ENCODE results near the gene TMOD1. TPM values are rescaled to one million over a fixed set of nuclear protein-coding genes. Genes with fewer than 3 reads are reported as not detected.

Gene TMOD1
- total RNA-seq, 1 experiment from 2014 or later: 0.14 TPM

DNA sequence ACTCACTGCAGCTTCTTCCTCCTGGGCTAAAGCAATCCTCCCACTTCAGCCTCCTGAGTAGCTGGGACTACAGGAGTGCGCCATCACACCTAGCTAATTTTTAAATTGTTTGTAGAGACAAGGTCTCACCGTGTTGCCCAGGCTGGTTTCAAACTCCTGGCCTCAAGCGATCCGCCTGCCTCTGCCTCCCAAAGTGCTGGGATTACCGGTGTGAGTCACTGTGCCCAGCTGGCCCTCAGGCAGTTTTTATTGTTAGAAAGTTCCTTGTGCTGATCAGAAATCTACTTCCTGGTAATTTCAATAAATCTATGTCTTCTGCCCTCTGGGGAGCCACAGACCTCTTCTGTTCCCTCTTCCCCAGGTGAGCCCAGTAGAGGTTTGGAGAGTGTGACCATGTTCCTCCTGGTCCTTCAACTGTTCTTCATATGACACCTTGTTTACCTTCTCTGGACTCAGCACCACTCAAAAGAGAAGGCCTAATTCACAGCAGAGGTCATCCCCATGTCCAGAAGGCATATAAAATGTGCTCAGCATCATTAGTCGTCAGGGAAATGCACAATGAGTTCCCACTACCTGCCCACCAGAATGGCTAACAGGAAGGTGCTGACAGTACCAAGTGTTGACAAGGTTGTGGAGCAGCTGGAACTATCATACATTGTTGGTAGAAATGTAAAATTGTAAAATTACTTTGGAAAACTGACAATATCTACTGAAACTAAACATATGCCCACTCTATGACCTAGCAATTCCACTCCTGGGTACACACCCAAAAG is 10.4 kb downstream of the TMOD1 start:
- Mint-ChIP-seq H3K4me1 (ENCODE audit: low read depth, unreplicated experiment) (peaks cover 17% of the 10 kb centered on the region), H3K27me3 (ENCODE audit: unreplicated experiment) (peaks cover 16% of the 10 kb centered on the region), H3K9me3 (ENCODE audit: low read depth, unreplicated experiment) (no peaks in the 10 kb centered on the region), H3K36me3 (ENCODE audit: insufficient read depth, unreplicated experiment) (no peaks in the 10 kb centered on the region), H3K27ac (ENCODE audit: unreplicated experiment) (peak overlapping the region; percentile 52), H3K4me3 (ENCODE audit: low read depth, unreplicated experiment) (no peak overlapping the region)
- DNase-seq: peak; percentile 31
- intact Hi-C loops (cut with micrococcal nuclease; ENCODE audit: unreplicated experiment): no loop called here
- no TSS peak for BruUV-seq (replicated peaks)
- CTCF ChIA-PET: interaction anchor here (1.2 kb wide), 1 partner anchor 87 kb away, joined by 3 read pairs; no protein-coding TSS in a partner anchor
- TF ChIP-seq CTCF (IDR thresholded peaks at IDR 0.05; ENCODE audit: unreplicated experiment): no peak

DNA sequence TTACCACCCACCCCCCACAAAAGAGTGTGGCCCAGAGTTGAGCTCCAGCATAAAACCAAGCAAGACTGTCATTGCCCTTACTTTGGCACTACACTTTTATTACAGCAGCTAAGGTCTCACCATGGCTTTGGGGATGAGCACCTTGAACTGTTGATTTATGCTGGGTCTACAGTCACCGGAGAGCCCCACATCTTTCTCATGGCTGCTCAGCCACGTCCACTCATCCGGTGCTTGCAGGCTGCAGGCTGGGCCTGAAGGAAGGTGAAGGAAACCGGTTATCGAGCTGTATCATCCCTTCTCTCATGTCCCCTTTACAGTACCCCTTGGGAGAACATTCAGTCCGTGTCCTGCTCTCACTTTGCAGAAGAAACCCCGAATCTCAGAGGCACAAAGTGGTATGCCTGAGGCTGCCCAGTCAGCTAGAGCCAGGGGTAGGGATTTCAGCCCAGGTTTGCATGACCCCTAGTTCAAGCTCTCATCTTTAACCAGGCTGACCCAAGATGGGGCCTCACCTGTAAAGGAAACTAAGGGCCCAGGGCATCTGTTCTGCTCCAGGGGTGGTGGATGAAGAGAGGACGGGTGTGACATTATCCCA is 11.6 kb downstream of the TMOD1 start:
- peaks cover 20% of the 10 kb centered on the region for H3K27me3 Mint-ChIP-seq (ENCODE audit: unreplicated experiment)
- peaks cover 17% of the 10 kb centered on the region for H3K4me1 Mint-ChIP-seq (ENCODE audit: low read depth, unreplicated experiment)
- no peaks in the 10 kb centered on the region for H3K9me3 Mint-ChIP-seq (ENCODE audit: low read depth, unreplicated experiment)
- intact Hi-C loops (cut with micrococcal nuclease; ENCODE audit: unreplicated experiment): no loop called here
- no TSS peak for BruUV-seq (replicated peaks)
- H3K27ac Mint-ChIP-seq (ENCODE audit: unreplicated experiment): no peak overlapping the region
- no peak for DNase-seq
- no peak overlapping the region for H3K4me3 Mint-ChIP-seq (ENCODE audit: low read depth, unreplicated experiment)
- no peak for TF ChIP-seq CTCF (IDR thresholded peaks at IDR 0.05; ENCODE audit: unreplicated experiment)
- H3K36me3 Mint-ChIP-seq (ENCODE audit: insufficient read depth, unreplicated experiment): no peaks in the 10 kb centered on the region
- CTCF ChIA-PET: no interaction called here

DNA sequence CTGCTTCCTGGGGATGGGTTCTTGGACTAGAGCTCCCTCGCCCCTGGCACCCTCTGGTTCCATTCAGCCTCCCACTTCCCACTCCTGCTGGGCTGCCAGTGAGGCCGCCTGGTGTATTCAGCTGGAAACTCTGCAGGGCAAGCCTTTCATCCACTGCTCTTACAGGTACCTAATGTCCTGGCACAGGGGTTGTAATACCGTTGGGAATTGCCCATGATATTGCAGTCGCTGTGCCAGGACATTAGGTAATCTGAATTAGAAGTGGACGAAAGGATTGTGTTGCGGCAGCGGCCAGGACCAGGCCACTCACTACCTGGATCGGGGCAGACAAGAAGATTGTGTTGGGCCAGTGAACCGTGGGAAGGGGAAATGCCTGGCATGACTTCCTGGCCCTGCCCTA is 13.1 kb downstream of the TMOD1 start:
- BruUV-seq (replicated peaks): no TSS peak
- CTCF ChIA-PET: no interaction called here
- no peak for TF ChIP-seq CTCF (IDR thresholded peaks at IDR 0.05; ENCODE audit: unreplicated experiment)
- Mint-ChIP-seq H3K9me3 (ENCODE audit: low read depth, unreplicated experiment) (no peaks in the 10 kb centered on the region), H3K36me3 (ENCODE audit: insufficient read depth, unreplicated experiment) (no peaks in the 10 kb centered on the region), H3K4me1 (ENCODE audit: low read depth, unreplicated experiment) (peaks cover 17% of the 10 kb centered on the region), H3K27me3 (ENCODE audit: unreplicated experiment) (peaks cover 20% of the 10 kb centered on the region), H3K27ac (ENCODE audit: unreplicated experiment) (no peak overlapping the region), H3K4me3 (ENCODE audit: low read depth, unreplicated experiment) (no peak overlapping the region)
- intact Hi-C loops (cut with micrococcal nuclease; ENCODE audit: unreplicated experiment): no loop called here
- DNase-seq: no peak

GRCh38 chr9:97515662-97516061 is 14.2 kb downstream of the TMOD1 start:
- Mint-ChIP-seq H3K4me3 (ENCODE audit: low read depth, unreplicated experiment) (no peak overlapping the region), H3K27me3 (ENCODE audit: unreplicated experiment) (peaks cover 20% of the 10 kb centered on the region)

More at GRCh38 chr9:97515662-97516061, 14.2 kb downstream of the TMOD1 start:
- H3K4me1 Mint-ChIP-seq (ENCODE audit: low read depth, unreplicated experiment): peaks cover 14% of the 10 kb centered on the region
- no TSS peak for BruUV-seq (replicated peaks)
- H3K36me3 Mint-ChIP-seq (ENCODE audit: insufficient read depth, unreplicated experiment): no peaks in the 10 kb centered on the region
- H3K27ac Mint-ChIP-seq (ENCODE audit: unreplicated experiment): no peak overlapping the region
- intact Hi-C loops (cut with micrococcal nuclease; ENCODE audit: unreplicated experiment): no loop called here
- DNase-seq: no peak
- no peaks in the 10 kb centered on the region for H3K9me3 Mint-ChIP-seq (ENCODE audit: low read depth, unreplicated experiment)
- CTCF ChIA-PET: no interaction called here
- no peak for TF ChIP-seq CTCF (IDR thresholded peaks at IDR 0.05; ENCODE audit: unreplicated experiment)
